ENCODE data around the gene THSD4.

Gene THSD4

DNA sequence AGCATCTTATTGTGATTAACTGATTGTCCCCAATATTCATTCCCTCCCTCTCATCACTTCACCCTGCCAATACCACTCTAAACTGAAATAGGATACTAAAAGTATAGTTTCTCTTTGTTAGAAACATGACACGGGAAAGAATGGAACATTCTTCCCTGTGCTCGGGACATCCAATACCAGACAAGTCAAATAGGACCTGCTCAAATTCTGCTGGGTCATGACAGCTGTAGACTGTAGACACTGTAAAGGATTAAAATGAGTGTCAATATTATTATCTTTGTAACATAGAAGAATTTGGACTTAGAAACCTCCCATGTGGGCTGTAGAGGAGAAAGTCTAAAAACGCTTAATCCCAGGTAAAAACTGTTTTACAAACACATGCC is 380.1 kb downstream of the THSD4 start:
- DNase-seq (ENCODE audit: low spot score), result no peak

DNA sequence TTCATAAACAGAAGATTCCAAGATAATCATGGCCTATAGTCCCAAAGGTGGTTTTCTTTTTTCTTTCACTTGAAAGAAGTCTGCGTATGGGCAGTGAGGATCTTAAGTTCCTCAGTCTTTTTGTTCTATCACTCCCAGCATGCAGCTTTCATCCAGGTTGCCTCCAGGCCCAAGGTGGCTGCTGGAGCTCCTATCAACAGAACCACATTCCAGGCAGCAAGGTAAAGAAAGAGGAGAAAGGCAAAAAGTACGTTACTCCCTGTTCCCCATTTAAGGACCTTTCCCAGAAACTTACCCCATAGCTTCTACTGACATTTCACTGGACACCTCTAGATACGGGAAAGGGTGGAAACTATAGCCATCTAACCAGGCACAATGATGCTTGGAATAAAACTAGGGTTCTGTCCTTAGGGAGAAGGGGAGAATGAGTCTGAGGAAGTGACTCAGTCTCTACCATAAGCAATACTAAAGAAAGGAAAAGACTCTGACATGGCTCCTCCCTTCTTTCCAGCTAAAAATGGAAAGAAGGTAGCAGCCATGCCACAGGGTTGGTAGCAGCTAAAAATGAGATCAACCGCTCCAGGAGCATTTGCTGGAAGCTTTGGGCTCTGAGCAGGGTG is 381.2 kb downstream of the THSD4 start:
- no peak for DNase-seq (ENCODE audit: low spot score)

DNA sequence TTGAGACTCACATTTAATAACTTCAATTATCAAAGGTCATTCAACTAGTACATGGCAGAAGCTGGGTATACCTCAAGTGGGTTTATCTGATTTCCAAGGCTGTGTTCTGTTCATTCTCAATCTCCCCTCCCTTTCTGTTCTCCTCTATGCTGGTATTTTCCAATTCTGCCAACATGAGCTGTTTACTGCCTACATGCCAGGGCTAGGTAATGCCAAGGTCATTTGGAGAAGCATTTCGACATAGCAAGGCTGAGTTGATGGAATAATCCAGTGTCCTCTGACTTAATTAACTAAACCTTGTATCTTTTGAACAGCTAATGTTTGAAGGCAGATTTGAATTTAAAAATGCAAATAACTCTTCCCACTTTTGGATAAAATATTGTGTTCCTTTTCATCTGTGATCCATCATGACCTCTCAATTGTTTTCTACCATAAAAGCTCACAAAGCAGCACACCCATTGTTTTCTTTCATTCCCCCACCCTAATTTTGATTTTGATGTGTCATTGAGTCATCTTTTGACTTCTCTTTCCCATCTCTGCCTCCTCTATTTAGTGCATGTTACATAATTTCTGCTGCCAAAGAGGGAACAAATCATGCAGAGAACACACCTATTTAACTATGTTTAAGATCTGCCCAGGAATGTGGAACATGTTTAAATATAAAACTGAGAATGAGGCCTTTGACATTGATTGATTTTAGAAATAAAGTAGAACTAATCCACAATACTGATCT is 386.2 kb downstream of the THSD4 start:
- no peak for DNase-seq (ENCODE audit: low spot score)

DNA sequence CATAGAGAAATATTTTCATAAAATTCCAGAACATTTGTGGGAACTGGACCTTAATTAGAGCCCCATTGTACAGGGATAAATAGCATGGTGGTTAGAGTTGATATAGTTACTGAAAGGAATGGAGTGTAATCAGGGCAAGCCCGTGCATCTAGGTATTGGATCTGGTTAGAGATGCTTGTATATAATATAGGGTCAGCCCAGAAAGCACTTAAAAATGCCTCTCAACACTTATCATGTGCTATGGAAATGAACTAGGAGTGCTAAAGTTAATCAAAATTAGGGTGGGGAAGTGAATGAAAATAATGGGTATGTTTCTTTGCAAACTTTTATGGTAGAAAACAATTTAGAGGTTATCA is 386.8 kb downstream of the THSD4 start:
- no peak for DNase-seq (ENCODE audit: low spot score)

DNA sequence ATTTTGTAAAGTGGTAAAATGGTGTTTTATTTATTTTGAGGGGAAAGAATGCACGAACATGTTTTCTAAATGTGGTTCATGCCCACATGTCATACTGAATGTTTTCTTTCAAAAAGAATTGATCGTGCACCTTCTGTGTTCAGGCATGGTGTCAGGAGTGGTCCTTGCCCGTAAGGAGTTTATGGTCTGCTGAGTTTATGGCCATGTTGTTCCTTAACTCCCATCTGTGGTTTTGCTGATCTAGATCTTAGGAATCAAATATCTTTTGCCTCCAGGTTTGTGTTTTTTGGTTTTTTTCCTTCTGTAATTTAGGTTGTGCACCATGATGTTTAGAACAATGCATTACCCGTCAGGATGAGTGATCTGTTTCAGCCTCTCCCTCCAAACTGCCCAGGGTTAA is 390.7 kb downstream of the THSD4 start:
- DNase-seq (ENCODE audit: low spot score), result no peak

DNA sequence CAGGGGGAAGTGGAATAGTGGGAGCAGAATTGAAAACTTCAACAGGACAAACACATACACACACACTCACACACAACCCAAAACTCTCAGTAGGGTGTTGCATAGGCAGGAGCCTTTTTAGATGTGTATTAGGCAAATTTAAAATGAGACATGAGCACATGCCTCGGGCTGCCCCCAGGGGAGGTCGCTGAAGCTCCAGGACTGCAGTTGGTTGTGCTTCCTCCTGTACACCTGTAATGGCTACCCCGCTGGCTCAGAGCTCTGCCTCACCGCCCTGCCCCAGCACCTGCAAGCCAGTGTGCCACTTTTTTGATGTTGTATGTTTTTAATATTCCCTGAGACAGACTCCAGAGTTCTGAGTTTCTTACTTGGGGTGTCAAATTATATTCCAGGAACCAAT is 391.7 kb downstream of the THSD4 start:
- no peak for DNase-seq (ENCODE audit: low spot score)

DNA sequence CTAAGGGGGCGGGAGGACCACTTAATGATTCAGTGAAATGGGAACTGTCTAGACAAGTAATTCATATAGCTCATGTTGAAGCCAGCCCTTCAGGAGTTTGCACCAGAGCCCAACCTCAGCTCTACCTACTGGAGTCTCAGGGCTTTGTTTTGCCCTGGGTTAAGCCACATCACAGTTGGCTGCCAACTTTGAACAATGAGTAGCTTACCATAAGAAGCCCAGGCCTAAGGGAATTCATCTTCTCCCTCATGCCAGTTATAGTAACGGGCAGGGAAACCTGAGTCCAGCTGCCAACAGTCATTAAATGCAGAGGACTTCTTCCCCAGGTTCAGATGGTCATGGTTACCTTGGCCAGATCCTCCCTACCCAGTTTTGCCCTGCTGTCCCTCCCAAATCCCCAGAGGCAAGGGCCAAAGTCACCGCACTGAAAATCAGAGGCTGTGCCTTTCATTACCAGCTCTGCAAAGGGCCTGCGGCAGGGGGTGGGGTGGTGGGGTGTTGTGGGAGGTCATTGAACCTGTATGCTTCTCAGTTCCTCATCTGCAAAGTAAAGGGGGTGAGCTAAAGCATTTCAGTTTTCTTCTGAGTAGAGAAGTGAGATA is 392.9 kb downstream of the THSD4 start:
- no peak for DNase-seq (ENCODE audit: low spot score)

DNA sequence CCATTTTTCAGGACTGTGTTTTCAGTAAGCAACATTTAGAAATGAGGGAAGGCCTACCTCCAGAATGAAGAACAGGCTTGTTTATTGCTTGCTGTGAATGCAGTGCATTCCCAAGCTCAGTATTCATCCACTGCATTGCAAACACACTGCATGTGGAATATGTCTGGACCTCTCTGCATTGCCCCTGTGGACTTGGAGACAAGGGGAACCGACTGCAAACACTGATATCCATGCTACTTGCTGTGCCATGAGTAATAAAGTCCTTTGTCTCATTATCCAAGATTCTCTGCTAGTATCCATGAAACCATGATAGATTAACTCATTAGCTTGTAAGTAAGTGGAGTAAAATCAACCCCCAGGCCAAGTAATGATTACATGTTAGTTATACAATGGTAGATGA is 393.9 kb downstream of the THSD4 start:
- no peak for DNase-seq (ENCODE audit: low spot score)

DNA sequence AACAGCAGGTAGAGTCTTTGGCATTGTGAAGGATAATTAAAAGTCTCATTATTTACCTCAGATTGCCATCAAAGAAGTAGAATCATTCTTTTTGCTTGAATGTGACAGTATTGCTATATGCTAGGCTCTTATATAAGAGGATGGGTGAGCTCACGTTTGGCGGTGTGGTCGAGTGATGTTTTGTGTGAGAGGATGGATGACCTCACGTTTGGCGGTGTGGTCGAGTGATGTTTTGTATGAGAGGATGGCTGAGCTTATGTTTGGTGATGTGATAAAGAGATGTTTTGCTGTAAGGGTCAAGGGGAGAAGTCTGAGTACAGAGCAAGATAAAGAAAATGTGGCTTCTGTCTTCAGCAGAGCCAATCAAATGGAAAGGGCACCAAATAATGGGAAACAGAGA is 395.5 kb downstream of the THSD4 start:
- no peak for DNase-seq (ENCODE audit: low spot score)

DNA sequence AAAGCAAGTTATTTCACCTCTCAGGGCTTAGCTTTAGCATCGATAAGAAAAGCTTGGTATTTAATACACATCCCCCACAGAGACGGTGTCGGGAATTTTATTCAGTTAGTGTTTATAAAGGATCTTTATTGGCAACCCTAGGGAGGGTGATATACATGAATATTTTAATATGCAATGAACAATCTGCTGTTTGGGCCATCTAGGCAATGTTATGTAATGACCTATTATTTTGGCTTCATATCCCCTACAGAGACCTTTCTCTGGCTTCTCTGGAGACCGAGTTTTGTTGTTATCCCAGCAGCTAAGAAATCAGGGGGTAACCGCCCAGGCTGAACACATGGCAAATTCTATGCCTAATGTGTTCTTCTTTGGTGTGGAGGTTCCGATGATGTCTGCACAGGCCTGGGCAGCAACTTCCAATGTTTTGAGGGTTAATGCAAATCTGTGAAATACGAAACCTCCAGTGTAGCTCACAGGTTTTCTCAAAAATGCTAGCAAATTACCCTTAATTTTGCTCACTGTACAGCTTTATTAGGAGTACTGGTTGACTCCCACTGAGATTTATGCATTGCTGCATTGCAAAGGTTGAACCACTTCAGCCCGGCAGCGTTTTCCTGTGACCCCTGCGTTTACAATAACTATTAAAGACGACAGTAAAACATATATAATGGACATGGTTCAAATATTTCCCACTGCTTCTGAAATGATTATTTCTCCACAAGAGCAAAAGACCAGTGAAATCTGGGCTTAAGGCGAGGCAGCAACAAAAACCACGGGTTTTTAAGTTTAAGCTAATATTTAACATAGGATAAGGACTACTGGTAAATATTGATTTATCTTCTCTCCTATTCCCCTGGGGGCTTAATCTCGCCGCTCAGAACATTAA is 396.8 kb downstream of the THSD4 start:
- DNase-seq (ENCODE audit: low spot score), result no peak

DNA sequence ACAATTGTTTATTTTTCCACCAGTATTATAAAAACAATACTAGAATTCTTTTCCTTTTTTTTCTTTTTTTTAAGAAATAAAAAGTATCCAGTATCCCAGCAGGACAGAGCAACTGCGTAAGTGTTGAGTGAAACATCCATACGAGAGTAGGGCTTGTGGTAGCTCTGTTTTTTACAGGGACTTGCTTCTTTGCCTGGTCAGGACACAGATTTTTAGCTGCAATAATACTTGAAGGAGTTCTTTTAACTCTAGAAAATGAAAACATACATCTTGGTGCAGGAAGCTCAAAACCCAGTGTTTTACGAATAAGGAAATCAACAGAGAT is 397.4 kb downstream of the THSD4 start:
- no peak for DNase-seq (ENCODE audit: low spot score)

DNA sequence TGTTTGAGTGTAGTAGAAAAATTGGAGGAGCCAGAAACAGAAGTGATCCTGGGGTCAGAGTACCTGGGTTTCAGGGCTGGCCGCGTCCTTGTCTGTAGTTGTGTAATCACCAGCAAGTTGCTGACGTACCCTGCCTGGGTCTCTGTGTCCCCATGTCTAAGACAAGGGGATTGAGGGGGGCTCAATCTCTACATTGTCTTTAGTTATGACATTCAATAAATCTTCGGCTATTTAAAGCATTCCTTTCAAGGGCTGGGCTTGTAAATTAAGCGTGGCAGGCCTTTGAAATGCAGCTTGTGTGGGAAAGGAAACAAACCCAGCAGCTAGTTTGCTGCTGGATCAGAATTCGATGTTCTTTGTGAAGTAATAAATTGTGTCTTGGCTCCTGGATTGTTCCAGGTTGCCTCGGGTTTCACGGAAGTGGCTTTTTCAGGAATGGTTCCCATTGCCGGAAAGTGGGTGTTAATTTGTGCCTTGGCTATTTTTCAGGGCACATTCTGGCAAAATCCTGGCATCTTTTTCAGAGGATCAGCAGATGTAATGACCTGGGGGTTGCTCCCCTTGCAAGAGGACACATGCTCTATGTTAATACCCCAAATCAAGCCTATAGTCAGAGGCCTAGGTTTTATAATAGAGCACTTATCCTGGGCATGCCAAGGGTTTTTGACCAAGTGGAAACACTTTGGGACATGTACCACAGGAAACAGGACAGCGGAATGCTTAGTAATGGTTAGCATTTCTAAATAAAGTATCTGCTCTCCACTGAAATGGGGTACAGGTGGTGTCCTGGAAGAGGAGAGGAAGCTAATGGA is 400.3 kb downstream of the THSD4 start:
- DNase-seq (ENCODE audit: low spot score), result no peak

DNA sequence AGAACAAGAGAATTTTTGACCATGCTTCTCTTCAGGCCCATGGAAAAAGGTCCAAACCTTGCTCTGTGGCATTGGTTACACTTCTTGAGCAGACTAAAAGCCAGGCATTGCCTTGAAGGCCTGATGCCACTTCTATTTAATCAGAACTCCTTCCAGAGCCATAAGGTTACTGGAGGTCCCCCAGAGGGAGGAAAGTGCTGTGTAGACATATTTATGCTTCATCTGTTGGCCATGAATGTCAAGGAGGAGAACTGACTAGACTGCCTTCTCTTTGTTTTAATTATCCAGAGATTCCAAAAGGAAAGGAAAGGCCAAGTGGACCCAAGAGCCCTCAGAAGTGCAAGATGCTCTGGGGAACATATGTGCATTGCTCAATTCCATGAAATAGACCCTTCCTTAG is 402.5 kb downstream of the THSD4 start:
- no peak for DNase-seq (ENCODE audit: low spot score)

DNA sequence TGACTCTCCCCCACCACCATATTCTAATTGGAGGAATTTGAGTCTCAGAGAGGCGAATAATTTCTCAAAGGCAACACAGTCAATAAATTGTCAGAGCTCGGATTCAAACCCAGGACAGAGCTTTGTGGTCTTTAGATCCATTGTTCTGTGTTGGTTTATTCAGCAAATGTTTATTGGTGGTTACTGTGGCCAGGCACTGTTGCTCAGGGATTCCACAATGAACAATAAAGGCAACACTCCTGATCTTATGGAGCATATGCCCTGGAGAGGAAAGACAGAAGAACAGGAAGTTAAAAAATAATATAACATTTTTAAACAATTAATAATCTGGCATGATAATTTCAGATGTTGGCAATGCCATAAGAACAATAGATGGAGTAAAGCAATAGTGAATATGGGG is 403.4 kb downstream of the THSD4 start:
- no peak for DNase-seq (ENCODE audit: low spot score)

DNA sequence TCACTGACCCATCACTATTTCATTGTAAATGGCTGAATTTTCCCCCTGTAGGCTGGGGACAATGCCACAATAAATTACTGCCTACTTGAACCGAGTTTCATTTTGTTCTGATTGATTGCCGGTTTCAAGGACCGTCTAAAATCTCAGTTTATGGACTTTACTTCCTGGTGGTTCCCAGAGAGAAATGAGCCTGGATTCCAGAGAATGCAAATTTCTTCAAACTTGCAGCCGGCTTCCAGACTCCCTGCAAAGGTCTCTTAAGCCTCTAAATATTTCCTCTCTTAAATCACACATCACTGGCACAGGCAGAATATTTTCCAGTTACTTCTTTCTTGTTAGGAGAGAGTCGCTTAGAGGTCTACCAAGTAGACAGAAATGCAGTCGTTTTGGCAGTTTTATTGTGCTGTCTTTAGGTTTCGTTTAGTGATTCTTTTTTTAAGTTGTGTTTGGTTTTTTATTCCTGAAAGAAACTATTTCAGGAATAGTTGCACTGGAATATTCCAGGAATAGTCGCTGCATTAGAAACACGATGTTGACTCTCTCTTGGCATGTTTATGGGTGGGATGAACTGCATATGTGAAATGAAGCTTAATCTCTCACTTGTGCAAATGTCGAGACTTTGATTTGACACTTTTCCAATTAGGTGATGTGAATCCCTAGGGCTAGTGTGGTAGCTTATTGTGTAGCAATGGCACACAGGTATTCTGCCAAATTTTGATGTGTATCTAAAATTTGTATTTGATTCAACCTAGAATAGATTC is 411.0 kb downstream of the THSD4 start:
- no peak for DNase-seq (ENCODE audit: low spot score)

DNA sequence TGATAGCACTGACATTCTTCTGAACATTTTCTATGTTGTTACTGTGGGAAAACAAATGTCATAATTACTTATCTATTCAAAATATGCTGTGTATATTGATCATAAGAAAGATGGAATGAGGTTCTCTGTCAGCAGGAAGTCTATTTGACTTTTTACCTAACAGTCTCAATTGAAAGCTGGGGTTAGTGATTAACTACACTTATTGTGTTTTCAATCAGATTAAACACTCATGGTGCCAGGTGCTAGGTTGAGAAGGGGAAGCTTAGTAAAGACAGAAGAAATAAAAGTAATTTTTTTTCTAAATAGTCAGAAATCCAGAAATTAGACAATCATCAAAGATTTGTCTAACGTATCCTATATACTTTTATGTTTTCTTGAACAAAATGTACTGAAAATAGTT is 414.1 kb downstream of the THSD4 start:
- no peak for DNase-seq (ENCODE audit: low spot score)

DNA sequence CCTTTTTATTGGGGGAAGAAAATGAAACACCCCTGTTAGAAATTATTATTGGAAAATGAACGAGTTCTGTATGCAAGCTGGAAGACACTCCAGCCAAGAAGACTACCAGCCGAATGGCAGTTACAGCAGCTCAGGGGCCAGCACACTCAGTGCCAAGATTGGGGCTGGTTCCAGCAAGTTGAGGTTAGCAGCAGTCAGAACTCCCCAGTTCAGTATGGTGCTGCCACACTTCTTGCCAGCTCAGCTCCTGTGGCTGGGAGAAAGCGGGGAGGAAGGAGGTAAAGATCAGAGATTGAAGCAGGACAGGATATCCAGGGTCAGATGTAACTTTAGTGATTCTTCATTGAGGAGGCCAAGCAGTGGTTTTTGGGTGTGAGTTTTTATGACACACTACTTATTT is 414.8 kb downstream of the THSD4 start:
- no peak for DNase-seq (ENCODE audit: low spot score)

DNA sequence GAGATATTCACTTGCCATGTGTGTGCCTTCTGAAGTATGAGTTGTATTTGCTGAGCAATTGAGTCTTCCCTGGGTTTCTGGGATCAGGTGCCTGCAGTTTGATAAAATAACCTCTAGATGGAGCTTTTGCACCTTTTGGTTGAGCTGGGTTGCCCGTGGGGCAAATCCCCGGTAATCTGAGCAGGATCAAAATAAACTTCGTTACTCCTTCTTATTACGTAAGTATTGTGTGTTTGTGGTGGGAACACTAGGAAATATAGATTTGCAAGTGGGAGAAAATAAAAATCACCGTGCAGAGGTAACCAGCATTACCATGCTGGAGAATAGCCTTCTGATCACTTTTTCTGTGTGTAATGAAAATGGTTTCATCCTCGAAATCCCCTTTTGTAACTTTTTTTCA is 417.7 kb downstream of the THSD4 start:
- no peak for DNase-seq (ENCODE audit: low spot score)

DNA sequence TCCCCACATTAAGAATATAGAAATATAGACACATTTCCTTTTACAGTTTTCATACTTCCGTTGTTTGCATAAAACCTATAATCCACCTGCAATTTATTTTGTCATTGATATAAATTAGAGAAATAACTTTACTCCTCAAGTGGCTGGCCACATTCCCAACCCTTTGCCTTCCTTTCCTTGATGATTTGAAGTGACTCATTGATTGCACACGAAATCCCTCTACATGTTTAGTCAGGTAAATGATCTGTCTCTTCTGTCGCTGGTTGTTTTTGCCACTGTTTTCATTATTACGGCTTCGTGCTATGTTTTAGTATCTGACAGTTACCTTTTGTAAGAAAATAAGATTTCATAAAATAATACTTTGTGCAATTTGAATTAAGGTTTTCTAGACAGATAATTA is 422.9 kb downstream of the THSD4 start:
- DNase-seq (ENCODE audit: low spot score), result no peak

DNA sequence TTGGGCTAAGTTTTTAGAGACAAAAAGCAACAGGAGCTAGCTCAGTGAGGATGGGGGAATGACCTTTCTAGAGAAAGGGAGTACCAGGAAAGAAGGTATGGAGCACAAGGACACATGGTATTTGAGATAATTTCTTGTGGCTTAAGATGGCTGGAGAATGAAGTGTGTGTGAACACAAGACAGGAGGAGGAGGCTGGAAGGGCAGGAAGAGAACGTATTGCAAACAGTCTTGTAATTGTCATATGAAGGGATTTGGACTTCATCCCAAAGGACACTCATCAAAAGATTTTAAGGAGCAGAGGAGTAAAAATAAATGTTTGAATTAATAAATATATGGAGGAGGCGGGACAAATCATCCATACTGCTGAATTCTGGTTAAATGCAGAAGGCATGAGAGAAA is 426.5 kb downstream of the THSD4 start:
- no peak for DNase-seq (ENCODE audit: low spot score)

DNA sequence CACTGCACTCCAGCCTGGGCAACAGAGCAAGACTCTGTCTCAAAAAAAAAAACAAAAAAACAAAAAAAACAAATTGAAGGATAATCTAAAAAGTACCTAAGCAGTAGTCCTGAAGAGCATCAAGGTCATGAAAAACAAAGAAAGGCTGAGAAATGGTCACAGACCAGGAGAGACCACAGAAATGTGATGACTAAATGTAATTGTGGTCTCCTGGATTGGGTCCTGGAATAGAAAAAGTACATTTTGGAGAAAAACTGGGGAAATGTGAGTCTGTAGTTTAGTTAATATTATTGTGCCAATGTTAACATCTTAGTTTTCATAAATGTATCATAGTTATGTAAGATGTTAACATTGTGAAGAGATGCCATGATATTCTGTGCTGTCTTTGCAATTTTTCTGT is 427.6 kb downstream of the THSD4 start:
- no peak for DNase-seq (ENCODE audit: low spot score)
